GM10248 (cell line): Measurements from ENCODE around the gene RBBP8.

Experiments
- CTCF ChIA-PET: fragments of 300-600 bp; sonication (Branson Sonifier 250); formaldehyde crosslinking; extraction: SDS; loops from one replicate; lab custom pipeline; 2021; ENCODE audit warnings: antibody characterized with exemption; lab: Yijun Ruan, JAX
- POLR2A ChIA-PET: fragments of 350-650 bp; sonication (Branson Sonifier 250); formaldehyde crosslinking; extraction: SDS; loops from one replicate; lab custom pipeline; 2020; ENCODE audit warnings: antibody characterized with exemption; lab: Yijun Ruan, JAX
- DNase-seq: peaks from one replicate; pipeline ENCODE4 v3.0.0; 2012; ENCODE audit errors: extremely low spot score
- CTCF ChIP-seq: IDR thresholded peaks from 2 replicates; pipeline ENCODE4 v1.5.1; 2012; ENCODE audit warnings: mild to moderate bottlenecking, low read depth; ENCODE audit errors: extremely low read depth, missing control alignments, control extremely low read depth

The RBBP8 gene

GRCh38 chr18:23012249-23012648 is 79.1 kb downstream of the RBBP8 start:
- no peak for TF ChIP-seq CTCF
- ChIA-PET CTCF (interaction anchor here (0.8 to 2.9 kb wide), 5 partner anchors 10 to 39 kb away, joined by 3 to 10 read pairs (median 4); no protein-coding TSS in a partner anchor), POLR2A (interaction anchor here (0.7 kb wide), 1 partner anchor 22 kb away, joined by 8 read pairs; no protein-coding TSS in a partner anchor)
- no peak for DNase-seq

DNA sequence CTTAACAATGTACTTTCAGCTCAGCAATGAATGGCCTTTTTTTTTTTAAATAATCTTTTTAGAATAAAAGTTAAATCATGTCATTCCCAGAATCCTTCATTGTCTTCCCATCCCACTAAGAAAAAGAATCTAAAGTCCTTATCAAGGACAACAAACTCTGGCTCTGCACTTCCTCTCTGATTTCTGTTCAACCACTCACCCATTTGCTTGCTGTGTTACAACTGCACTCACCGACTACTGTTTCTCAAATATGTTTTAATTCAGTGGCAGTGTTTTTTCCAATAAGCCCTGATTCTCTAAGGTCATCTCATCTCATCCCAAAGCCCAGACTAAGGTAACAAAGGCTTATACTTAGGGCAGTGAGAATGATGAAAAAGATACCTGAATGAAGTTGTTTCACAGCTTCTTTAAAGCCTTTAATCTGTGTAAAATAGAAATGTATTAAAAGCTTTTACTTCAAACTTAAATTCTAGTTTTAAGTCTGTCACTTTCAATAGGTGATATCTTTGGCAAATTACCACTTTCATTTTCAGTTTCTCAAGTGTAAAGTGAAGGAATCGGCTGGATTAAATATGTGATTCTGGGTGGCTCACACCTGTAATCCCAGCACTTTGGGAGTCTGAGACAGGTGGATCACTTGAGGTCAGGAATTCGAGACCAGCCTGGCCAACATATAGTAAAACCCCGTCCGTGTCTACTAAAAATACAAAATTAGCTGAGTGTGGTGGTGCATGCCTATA is 87.6 kb downstream of the RBBP8 start:
- ChIA-PET CTCF (interaction anchor here (0.8 to 2.9 kb wide), 3 partner anchors 10 to 35 kb away, joined by 3 to 17 read pairs (median 3); no protein-coding TSS in a partner anchor), POLR2A (no interaction called here)
- no peak for TF ChIP-seq CTCF
- peak; percentile 24 for DNase-seq

DNA sequence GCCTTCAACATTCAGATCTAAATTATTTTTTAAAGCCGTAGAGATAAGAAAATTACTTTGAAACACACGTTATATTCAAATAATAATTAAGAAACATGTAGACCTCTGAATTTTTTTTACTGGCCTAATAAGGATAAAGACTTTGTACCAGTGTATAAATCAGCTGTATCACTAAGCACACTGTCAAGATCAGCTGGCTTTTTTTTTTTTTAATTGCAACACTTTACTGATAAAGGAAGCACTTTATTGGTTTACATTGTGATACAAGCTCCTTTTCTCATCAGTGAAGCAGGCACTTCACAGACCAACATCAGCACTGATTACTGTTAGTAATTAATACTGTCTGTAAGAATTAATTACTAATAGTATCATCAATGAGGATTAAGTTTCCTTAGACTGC is 88.5 kb downstream of the RBBP8 start:
- POLR2A ChIA-PET: no interaction called here
- CTCF ChIA-PET: interaction anchor here (0.8 to 2.9 kb wide), 2 partner anchors 10 to 34 kb away, joined by 3 to 17 read pairs; no protein-coding TSS in a partner anchor
- TF ChIP-seq CTCF: no peak
- no peak for DNase-seq

GRCh38 chr18:23032030-23032582 is 99.0 kb downstream of the RBBP8 start:
- ChIA-PET POLR2A (no interaction called here), CTCF (interaction anchor here (1.1 to 4.4 kb wide), 5 partner anchors 11 to 466 kb away, joined by 3 to 17 read pairs (median 4); no protein-coding TSS in a partner anchor)
- DNase-seq: no peak
- TF ChIP-seq CTCF: no peak

DNA sequence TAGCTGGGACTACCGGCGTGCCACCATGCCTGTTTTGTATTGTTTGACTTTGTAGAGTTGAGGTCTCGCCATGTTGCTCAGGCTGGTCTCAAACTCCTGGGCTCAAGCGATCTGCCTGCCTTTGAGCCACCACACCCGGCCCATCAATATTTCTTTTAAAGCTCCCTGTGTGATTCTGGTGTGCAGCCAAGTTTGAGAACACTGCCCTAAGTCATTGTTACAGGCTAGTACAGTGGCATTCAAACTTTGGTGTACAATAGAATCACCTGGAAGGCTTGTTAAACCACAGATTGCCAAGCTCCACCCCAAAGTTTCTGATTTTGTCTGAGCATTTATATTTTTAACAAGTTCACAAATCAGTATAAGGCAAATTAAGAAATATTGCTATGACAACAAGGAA is 99.9 kb downstream of the RBBP8 start:
- ChIA-PET CTCF (interaction anchor here (1.9 to 4.4 kb wide), 2 partner anchors 10 to 12 kb away, joined by 6 to 17 read pairs; no protein-coding TSS in a partner anchor), POLR2A (no interaction called here)
- TF ChIP-seq CTCF: no peak
- DNase-seq: no peak

GRCh38 chr18:23036660-23037201 is 103.6 kb downstream of the RBBP8 start:
- DNase-seq: no peak
- TF ChIP-seq CTCF: no peak
- POLR2A ChIA-PET: no interaction called here
- CTCF ChIA-PET: no interaction called here
